Ammon's horn (tissue), 1 donor: ENCODE measurements around the gene CDC16.
"Not testable (repeated sequence)": the region's sequence is repeated elsewhere in the genome, so short reads cannot be mapped to it uniquely, and the experiment has no call there.

Experiments
- DNase-seq: peaks from one replicate; pipeline ENCODE4 v3.0.0-alpha.2; 2016; ENCODE audit warnings: low spot score

CDC16 gene

DNA sequence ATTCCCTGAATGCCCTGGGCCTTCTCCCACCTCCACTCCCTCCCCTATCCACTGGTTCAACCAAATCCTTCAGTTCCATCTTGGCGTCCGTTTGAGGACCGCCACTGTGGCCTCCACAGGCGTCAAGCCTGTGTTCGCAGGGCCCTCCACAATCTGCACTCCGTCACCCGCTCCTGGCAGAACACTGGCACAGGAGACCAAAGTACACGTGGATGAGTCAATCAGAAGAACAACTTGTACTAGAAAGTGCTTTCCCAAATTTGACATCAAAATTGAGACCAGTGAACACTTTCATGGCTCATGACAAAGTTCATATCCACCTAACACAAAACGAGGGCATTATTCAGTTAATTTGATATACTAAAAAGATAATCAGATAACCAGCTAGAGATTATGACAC lies 6.5 kb upstream of the CDC16 start:
- DNase-seq, result no peak

DNA sequence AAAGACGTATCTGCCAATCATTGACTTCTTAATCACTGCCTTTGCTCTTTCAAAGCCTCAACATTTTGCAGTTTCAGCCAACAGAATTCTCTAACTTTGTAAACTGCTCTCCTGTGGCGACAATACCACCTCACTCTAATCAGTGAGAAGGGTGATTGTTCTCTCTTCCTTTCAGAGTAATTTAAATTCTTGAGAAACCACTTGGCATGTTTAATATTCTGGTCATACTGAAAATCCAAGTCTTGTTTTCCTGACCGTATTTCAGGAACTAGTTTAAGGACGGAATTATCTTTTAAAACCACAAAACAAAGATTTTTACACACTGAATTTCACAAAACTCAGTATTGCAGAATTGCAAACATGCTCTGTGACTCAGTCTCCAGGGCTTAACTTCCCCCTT lies 5.2 kb upstream of the CDC16 start:
- DNase-seq, result no peak

DNA sequence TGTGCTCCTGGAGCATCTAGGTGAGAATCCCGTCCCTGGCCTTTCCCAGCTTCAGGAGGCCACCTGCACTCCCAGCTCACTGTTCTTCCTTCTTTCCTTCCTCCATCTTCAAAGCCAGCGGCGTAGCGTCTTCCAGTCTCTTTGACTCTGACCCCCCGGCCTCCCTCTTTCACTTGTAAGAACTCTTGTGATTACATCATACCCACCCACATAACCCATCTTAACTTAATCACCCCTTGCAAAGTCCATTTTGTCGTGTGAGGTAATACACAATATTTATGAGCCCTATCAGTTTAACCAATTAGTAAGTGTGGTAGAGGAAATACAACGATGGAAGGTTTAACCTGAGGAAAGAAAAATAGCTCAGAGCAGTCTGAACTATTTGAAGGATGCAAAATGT lies 4.6 kb upstream of the CDC16 start:
- DNase-seq, result no peak

DNA sequence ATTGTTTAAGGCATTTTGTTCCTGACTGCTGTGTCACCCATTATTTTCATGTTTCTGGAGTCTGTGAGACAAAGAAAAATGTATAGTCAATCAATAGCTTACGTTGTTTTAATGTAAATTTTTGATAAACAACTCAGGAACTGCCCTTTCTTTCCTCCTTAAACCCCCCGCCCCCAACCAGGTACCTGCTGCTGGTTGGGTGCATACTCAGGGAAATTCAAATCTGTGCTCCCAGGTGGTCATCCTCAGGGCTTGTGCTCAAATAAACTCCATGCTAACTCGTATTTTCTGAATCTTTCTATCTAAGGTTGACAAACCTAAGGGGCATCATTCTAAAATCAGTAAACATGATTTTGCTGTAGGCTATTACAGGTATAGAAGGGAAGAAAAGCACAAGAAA lies 4.1 kb upstream of the CDC16 start:
- DNase-seq, result no peak

DNA sequence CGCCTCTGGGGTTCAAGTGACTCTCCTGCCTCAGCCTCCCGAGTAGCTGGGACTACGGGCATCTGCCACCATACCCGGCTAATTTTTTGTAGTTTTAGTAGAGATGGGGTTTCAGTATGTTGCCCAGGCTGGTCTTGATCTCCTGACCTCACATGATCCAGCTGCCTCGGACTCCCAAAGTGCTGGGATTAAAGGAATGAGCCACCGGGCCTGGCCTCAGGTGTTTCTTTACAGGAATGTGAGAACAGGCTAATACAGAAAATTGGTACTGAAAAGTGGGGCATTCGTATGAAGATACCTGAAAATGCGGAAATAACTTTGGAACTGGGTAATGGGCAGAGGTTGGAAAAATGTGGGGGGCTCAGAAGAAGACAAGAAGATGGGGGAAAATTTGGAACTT lies 2.8 kb upstream of the CDC16 start:
- DNase-seq, result no peak

DNA sequence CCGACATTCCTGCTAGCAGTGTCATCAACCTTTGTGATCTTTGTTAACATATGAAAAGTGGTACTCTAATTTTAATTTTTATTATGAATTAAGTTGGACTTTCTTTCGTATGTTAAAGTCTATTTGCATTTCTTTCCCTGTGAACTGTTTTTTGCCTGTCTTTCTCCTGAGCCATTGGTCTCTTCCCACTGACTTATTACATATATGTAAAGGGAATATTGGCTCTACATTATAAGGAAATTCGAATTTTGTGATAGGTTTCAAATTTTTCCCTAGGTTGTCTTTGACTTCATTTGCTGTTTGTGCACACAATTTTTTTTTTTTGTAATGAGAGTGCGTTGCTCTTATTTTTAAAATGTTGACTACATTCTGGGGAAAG lies 442 bp upstream of the CDC16 start:
- no peak for DNase-seq

DNA sequence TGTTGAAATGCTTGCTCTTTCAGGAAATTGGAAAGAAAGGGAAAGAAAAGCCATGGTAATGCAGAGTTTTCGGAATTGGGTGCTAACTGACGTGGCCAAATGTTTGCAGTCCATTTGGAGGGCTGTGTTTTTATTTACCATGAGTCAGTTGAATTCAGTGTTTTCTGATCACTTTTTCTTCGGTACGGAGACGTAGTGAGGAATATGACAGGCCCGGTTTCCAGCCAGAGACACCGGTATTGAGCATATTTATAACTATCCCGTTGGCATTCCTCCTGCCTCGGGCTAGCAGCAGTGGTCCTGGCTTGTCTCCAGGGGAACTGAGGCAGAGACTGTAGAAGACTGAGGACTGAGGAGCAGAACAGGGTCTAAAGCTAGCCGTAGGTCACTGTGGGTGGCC lies 1.0 kb downstream of the CDC16 start:
- DNase-seq, result no peak

DNA sequence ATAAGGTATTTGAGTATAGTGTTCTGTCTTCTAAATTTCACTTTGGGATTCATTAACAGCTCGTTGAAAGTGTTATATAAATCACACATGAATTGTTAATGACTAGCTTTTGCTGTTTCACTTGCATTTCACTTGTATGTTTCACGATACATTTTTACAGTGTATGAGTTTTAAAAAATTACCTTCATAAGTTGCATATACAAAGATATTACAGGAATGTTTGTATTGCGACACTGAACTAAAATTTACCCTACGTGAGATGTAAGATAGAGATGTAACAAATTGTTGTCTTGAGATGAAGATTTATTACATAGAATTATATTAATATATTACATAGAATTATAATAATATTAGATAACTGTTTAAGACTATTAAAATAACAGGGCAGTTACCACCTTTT lies 1.5 kb downstream of the CDC16 start:
- no peak for DNase-seq

DNA sequence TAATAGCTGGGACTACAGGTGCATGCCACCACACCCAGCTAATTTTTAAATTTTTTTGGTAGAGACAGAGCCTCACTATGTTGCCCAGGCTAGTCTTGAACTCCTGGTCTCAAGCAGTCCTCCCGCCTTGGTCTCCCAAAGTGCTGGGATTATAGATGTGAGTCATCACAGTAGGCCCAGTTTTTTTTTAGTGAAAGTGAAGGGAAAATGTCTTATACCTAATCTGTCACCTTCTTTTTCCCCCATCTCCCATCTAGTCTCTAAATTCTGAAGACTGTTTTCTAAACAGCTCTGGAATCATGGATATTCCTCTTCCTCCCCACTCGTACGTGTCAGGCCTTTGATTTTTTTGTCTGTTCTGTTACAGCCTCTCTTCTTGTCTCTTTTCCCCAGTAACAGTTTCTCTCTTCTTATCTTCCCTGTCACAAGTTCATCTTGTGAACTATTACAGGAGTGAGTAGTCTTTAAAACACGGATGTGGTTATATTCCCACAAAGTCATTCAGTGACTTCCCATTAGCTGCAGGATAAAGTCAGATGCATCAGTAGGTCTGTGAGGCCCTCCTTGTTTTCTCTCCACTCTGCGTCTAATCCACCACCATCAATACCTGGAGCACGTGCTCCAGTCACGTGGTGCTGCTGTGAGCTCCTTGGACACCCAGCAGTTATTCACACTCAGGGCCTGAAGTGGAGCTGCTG lies 2.9 kb downstream of the CDC16 start:
- DNase-seq, result no peak

DNA sequence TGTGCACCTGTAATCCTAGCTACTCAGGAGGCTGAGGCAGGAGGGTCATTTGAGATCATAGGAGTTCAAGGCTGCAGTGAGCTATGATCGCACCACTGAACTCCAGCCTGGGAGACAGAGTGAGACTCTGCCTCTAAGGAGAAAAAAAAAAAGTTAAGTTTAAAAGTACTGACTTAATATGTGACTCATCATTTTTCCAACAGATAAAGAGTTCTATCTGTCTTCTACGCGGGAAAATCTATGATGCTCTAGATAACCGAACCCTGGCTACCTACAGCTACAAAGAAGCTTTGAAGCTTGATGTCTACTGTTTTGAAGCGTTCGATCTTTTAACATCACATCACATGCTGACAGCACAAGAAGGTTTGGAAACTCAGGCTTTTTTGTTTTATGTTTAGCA lies 7.2 kb downstream of the CDC16 start:
- no peak for DNase-seq

DNA sequence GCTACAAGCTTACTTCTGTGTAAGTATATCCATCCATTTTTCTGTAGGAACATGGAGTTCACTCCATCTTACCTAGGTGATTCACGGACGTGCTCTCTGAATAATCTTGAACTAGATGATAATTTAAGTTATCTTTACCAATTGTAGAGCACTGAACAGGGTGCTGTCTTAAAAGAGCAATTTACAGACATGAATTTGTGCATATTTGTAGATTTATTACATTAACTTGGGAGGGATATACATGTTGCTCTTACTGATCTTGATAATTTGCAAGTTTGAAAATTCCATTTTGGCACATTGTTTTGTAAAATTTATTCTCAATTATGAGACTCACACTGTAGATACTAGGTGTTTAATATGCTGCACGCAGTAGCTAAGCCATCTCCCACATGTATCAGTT lies 9.3 kb downstream of the CDC16 start:
- DNase-seq, result no peak

DNA sequence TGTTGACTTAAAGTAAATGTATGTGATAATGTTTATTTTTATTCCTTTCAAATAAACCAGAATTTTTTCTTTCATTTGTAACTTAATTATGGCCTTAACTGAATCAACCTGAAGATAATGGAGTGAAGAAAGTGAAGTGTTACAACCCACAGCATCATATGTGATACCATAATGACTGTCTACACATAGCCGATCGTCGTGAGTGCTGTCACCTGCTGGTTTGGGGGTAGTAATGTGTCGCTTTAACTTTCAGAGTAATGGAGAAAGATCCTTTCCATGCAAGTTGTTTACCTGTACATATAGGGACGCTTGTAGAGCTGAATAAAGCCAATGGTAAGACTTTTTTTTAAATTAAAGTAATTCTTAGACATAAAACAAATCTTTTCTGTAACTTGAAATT lies 9.9 kb downstream of the CDC16 start:
- no peak for DNase-seq

DNA sequence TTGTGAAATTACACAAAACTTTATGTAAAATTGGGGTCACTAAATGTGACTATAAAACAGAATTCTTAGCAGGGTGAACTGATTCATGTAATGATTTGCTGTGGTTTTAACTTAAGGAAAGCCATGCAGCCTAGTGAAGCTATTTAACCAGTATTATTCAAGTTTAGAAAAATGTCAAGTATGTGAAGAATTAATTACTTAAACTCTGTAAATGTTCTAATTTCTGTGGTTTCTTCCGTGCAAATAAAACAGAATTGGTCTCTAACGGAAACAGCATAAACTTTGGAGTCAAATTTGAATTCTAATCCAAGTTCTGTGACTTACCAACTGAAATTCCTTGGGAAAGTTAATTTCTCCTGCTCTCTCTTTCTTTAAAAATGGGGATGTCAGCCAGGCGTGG lies 13.3 kb downstream of the CDC16 start:
- no peak for DNase-seq

DNA sequence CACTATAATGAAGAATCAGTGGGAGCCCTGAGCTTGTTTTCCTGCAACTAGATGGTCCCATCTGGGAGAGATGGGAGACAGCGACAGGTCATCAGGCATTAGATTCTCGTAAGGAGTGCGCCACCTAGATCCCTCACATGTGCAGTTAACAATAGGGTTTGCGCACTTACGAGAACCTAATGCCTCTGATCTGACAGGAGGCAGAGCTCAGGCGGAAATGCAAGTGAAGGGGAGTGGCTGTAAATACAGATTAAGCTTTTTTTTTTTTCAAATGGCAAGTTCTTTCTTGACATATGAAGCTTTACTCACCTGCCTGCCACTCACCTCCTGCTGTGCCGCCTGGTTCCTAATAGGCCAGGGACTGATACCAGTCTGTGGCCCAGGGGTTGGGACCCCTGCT lies 14.4 kb downstream of the CDC16 start:
- no peak for DNase-seq

DNA sequence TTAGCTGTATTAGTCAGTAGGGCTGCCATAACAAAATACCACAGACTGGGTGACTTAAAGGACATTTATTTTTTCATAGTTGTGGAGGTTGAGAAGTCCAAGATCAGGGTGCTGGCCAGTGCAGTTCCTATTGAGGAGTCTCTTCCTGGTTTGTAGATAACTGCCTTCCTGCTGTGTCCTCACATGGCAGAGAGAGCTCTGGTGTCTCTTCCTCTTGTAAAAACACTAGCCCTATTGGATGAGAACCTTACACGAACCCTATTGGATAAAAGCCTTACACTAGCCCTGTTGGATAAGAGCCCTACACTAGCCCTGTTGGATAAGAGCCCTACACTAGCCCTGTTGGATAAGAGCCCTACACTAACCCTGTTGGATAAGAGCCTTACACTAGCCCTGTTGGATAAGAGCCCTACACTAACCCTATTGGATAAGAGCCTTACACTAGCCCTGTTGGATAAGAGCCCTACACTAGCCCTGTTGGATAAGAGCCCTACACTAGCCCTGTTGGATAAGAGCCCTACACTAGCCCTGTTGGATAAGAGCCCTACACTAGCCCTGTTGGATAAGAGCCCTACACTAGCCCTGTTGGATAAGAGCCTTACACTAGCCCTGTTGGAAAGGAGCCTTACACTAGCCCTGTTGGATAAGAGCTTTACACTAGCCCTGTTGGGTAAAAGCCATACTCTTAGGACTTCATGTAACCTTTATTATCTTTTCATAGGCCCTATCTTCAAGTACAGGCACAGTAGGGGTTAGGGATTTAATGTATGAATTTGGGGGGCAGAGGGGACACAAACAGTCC lies 17.1 kb downstream of the CDC16 start:
- not testable (repeated sequence) for DNase-seq

DNA sequence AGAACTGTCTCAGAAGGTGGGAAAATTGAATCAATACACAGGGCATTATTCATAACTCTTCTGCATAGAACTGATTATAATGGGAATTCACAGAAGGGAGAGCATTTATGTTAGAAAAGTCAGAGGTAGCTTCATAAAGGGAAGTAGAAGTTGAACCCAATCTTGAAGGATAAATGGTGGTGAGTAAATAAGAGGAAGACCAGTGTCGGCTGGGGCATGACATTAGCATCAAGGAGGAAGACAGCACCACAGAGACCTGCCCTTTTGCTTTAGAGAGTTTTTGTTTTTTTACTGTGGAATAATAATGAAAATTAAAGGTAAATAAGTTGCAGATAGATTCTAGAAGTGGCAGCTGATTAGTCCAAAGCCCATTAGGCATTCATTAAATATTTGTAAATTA lies 21.9 kb downstream of the CDC16 start:
- DNase-seq, result no peak

DNA sequence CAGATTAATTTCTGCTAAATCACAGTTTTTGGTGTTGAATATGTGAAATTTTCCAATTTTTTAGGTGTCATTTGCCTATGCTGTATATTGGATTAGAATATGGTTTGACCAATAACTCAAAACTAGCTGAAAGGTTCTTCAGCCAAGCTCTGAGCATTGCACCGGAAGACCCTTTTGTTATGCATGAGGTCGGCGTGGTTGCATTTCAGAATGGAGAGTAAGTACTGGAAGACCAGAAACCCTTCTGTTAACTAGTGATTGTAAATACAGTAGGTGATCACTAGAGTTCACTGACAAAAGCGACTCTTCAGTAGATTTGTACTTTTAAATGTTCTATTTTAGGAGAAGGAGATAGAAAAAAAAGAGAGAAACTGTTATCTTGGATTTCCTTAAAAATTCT lies 22.3 kb downstream of the CDC16 start:
- no peak for DNase-seq

DNA sequence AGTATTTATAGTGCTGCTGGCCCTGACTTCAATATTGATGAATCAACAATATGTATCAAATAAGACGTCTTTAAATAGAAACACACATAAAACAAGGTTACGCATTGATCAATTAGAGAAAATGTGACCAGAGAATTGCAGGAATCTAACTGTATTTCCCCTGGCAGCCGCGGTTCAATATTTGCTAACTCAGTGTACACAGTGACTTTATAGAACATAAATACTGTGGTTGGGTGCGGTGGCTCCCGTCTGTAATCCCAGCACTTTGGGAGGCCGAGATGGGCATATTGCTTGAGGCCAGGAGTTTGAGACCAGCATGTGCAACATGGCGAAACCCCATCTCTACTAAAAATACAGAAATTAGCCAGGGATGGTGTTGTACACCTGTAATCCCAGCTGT lies 23.9 kb downstream of the CDC16 start:
- DNase-seq, result no peak

DNA sequence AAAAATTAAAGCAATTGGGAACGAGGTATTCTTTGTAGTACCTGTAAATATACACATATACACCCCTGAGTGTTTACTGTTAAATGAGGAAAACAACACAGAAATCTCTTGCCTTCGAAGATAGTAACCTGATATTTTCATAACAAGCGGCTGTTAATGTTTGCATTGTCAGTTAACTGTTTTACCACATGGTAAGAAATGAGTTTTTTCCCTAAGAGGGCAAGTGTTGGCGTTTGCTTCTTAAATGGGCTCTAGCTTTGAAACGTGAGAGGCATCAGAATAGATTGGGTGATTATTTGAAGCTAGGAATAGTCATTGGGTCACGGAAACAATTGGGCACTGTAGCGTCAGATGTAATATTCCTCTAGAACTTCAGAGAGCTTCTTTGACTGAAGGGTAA lies 24.7 kb downstream of the CDC16 start:
- DNase-seq, result no peak

DNA sequence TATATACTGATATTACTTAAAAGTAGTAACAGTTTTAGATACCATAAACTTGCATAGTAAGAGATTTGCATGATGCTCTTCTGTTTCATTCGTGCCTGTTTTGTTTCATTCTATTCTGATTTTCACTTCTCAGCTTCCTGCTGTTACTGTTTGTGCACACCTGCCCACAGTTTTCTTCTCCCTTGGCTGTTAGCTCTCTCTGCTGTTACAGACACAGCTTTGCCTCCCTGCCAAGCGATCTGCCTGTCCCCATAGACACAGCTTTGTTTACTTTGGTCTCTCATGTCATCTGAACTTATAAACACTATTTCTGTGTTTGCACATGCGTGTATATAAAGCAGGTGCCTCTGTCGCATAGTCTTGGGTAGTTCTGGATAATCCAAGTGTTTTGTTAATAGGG lies 25.3 kb downstream of the CDC16 start:
- DNase-seq, result peak; percentile 63

DNA sequence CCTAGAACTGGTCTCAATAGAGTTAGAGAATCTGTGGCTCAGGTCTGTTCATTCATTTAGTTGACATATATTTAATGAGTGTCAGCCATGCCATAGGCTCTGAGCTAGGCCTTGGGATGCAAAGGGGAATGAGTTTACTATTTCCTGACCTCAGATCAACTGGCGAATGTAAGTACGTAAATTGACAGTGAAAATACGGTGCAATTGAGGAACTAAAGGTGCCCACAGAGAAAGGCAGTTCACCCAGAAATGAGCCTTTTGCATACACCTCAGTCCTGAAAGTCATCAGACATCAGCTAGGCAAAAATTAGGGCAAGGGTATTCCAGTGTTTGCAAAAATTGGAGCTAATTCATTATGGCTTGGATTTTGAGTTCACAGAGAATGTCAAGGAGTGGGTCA lies 26.1 kb downstream of the CDC16 start:
- no peak for DNase-seq

DNA sequence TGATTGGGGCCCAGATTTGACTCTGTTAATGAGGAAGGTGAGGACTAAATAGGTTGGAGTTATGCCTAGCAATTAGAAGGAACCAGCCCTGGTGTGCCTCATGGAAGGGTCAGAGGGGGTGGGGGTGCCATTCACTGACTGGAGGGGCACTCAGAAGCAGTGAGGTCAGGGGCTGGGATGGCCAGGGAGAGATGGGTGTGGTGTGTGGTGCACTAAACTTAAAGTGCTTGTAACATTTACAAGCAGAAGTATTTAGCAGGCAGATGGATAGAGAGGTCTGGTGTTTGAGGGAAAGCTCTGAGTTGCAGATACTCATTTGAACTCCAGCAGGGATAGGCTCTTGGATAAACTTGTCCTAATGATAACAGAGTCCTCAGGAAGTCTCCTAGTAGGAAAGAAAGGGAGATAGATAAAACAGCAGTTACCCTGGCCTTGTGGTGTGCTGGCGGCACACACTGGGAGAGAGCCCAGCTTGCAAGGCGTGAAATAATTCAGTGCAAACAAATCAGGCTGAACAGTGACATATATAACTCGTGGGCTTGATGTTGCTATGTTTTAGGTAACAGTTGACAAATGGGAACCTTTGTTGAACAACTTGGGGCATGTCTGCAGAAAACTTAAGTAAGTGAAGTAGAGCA lies 26.8 kb downstream of the CDC16 start:
- DNase-seq, result no peak

DNA sequence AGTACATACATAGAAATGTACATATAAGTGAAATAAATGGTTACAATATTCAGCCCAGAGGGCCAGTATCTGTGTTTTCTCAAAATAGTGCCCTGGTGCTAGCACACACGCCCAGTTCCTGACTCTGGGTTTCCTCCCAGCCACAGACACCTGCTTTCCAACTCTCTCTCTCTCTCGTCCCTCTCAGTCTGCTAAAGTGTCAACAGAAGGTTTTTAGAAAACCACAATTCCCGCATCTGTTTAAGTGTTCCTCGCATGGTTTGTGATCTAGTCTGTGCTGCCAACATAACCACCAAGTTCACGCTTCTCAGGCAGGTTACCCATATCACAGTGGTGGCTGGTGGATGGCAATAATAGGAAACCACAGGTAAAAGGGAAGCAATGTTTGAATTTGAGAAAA lies 28.9 kb downstream of the CDC16 start:
- no peak for DNase-seq

DNA sequence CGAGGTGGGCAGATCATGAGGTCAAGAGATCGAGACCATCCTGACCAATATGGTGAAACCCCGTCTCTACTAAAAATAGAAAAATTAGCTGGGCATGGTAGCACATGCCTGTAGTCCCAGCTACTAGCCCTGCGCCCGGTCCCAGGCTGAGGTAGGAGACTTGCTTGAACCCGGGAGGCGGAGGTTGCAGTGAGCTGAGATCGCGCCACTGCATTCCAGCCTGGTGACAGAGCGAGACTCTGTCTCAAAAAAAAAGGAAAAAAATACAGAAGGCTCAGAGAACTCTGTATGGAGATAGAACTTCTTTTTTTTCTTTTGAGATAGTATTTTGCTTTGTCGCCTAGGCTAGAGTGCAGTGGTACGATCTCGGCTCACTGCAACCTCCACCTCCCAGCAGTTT lies 29.6 kb downstream of the CDC16 start:
- DNase-seq, result not testable (repeated sequence)
